ENCODE measurements around the gene NELL2. TPM values are rescaled to one million over a fixed set of nuclear protein-coding genes. Genes with fewer than 3 reads are reported as not detected.

NELL2 gene
- total RNA-seq, 4 donors from 2014 or later, result 2.6 to 32.3 (median 11.9) TPM

DNA sequence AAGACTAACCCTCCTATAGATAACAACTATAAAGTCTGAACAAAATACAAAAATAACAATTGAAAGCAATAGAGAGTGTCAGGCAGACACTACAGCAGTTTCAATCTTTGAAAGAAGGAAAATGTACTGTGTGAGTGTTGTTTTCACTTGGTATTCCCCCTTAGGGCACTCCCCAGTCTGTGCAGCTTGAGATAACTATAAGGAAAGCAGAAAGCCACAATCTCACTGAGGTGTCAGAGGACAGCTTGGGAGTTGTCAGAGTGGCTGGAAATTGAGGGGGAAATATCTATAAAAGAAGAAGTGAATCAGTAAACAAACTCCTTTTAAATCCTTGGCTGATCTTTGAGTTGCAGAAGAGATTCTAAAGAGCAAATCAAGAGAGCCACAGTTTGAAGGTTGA is 364.8 kb downstream of the NELL2 start:
- intact Hi-C loops (cut with DNase I; ENCODE audit: low total_unique reads), result no loop called here
- no peak for TF ChIP-seq CTCF (IDR thresholded peaks at IDR 0.05)
- no peak for TF ChIP-seq POLR2A (IDR thresholded peaks at IDR 0.05)
- H3K4me3 ChIP-seq (ENCODE audit: low read depth, poor library complexity, severe bottlenecking), result no peak overlapping the region
- no peak for DNase-seq (ENCODE audit: low spot score in 2 of 2)

GRCh38 chr12:44510510-44510909 is 365.6 kb downstream of the NELL2 start:
- no peak overlapping the region for H3K4me3 ChIP-seq (ENCODE audit: low read depth, poor library complexity, severe bottlenecking)
- no peak for TF ChIP-seq CTCF (IDR thresholded peaks at IDR 0.05)
- TF ChIP-seq POLR2A (IDR thresholded peaks at IDR 0.05), result no peak
- intact Hi-C loops (cut with DNase I; ENCODE audit: low total_unique reads), result no loop called here
- 74 to 83% methylated on average over 2 of the region's 2 CpGs for WGBS, 2 donors
- no peak for DNase-seq (ENCODE audit: low spot score in 2 of 2)

DNA sequence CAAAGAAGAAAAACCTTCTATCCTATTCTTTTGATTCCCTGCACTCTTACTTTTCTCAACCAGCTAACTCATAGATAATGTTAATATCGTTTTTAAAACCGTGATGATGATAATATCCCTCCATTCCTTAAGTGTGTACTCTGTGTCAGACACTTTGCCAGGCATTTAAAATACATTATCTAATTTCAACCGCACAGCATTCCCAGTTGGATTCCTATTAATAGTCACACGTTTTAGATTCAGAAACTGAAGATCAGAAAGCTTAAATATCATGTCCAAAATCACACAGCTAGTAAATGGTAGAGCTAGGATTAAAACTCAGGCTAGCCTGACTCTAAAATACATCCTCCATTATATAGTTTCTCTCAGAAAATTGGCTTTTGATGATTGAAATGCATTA is 366.0 kb downstream of the NELL2 start:
- DNase-seq (ENCODE audit: low spot score in 2 of 2), result no peak
- WGBS, 2 donors, result 71 to 78% methylated on average over 4 of the region's 4 CpGs
- TF ChIP-seq CTCF (IDR thresholded peaks at IDR 0.05) (no peak), POLR2A (IDR thresholded peaks at IDR 0.05) (no peak)
- intact Hi-C loops (cut with DNase I; ENCODE audit: low total_unique reads), result no loop called here
- no peak overlapping the region for H3K4me3 ChIP-seq (ENCODE audit: low read depth, poor library complexity, severe bottlenecking)

DNA sequence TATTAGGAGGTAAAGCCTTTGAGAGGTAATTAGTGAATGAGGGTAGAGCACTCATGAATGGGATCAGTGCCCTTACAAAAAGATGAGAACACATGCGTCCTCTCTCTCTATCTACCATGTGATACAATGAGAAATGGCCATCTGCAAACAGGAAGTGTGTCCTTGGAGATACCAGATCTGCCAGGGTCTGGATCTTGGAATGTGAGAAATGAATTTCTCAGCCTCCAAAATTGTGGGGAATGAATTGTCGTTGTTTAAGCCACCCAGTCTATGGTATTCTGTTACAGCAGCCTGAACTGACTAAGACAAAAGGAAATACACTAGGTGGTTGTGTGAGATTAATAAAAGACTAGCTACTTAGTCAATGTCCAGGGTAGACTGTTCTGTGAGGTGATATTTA is 366.6 kb downstream of the NELL2 start:
- no peak for DNase-seq (ENCODE audit: low spot score in 2 of 2)
- WGBS, 2 donors, result 61 to 69% methylated on average over 2 of the region's 2 CpGs
- intact Hi-C loops (cut with DNase I; ENCODE audit: low total_unique reads), result no loop called here
- TF ChIP-seq POLR2A (IDR thresholded peaks at IDR 0.05), result no peak
- TF ChIP-seq CTCF (IDR thresholded peaks at IDR 0.05), result no peak
- H3K4me3 ChIP-seq (ENCODE audit: low read depth, poor library complexity, severe bottlenecking), result no peak overlapping the region

DNA sequence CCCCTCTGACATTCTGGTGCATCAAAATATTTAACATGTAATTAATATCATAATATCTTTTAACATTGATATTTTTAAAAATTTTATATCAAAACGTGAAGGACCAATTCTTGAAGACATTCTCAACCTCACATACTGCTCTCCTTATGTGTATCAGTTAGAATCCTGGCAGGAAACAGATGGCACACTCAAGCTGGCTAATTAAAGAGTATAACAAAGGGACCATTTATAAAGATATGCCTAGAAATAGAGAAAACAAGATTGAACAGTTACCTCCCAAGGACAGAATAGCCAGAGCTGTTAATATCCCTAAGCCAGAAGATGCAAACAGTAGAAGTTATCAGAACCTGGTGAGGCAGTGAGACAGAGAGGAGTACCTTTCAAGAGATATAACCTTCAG is 368.7 kb downstream of the NELL2 start:
- DNase-seq (ENCODE audit: low spot score in 2 of 2), result no peak
- TF ChIP-seq CTCF (IDR thresholded peaks at IDR 0.05) (no peak), POLR2A (IDR thresholded peaks at IDR 0.05) (no peak)
- intact Hi-C loops (cut with DNase I; ENCODE audit: low total_unique reads), result no loop called here
- no peak overlapping the region for H3K4me3 ChIP-seq (ENCODE audit: low read depth, poor library complexity, severe bottlenecking)
- WGBS, 2 donors, result 45 to 49% methylated on average over 1 of the region's 1 CpG

- no peak for DNase-seq (ENCODE audit: low spot score in 2 of 2)
- H3K4me3 ChIP-seq (ENCODE audit: low read depth, poor library complexity, severe bottlenecking), result no peak overlapping the region
- intact Hi-C loops (cut with DNase I; ENCODE audit: low total_unique reads), result no loop called here
- TF ChIP-seq CTCF (IDR thresholded peaks at IDR 0.05) (no peak), POLR2A (IDR thresholded peaks at IDR 0.05) (no peak)
Measured at GRCh38 chr12:44504799-44505198, 371.3 kb downstream of the NELL2 start.

Data from lower leg skin (tissue), 4 donors.